ENCODE results near the gene CHST6. TPM values are rescaled to one million over a fixed set of nuclear protein-coding genes. Genes with fewer than 3 reads are reported as not detected.
"Not testable (repeated sequence)": the region's sequence is repeated elsewhere in the genome, so short reads cannot be mapped to it uniquely, and the experiment has no call there.

Gene CHST6
- polyA plus RNA-seq, 3 donors, result 1.1 to 1.2 (median 1.2) TPM

- DNase-seq, result no peak
These were observed 10.9 kb upstream of the CHST6 start for GRCh38 chr16:75506107-75506506.

GRCh38 chr16:75503801-75504200 is 8.6 kb upstream of the CHST6 start:
- DNase-seq, result no peak

- DNase-seq, result no peak
These were observed 7.8 kb upstream of the CHST6 start for GRCh38 chr16:75502916-75503605.

- DNase-seq, result not testable (repeated sequence)
These were observed 6.6 kb upstream of the CHST6 start for GRCh38 chr16:75501820-75502219.

- no peak for DNase-seq
These were observed 6.1 kb upstream of the CHST6 start for GRCh38 chr16:75501359-75501758.

GRCh38 chr16:75498605-75499322 is 3.5 kb upstream of the CHST6 start:
- not testable (repeated sequence) for DNase-seq

- no peak for DNase-seq
These were observed 2.3 kb upstream of the CHST6 start for GRCh38 chr16:75497558-75497957.

GRCh38 chr16:75494661-75495075 is 573 bp downstream of the CHST6 start:
- no peak for DNase-seq

- DNase-seq, result no peak
These were observed 1.1 kb downstream of the CHST6 start for GRCh38 chr16:75494184-75494583.

- DNase-seq, result no peak
These were observed 3.4 kb downstream of the CHST6 start for GRCh38 chr16:75491876-75492275.

- no peak for DNase-seq
These were observed 6.9 kb downstream of the CHST6 start for GRCh38 chr16:75488322-75488721.

GRCh38 chr16:75486676-75487313 is 8.4 kb downstream of the CHST6 start:
- no peak for DNase-seq

- no peak for DNase-seq
These were observed 9.1 kb downstream of the CHST6 start for GRCh38 chr16:75486014-75486675.

GRCh38 chr16:75485230-75486013 is 9.8 kb downstream of the CHST6 start:
- DNase-seq, result no peak

- DNase-seq, result no peak
These were observed 12.0 kb downstream of the CHST6 start for GRCh38 chr16:75483222-75483621.

GRCh38 chr16:75482434-75483205 is 12.6 kb downstream of the CHST6 start:
- DNase-seq, result no peak

- DNase-seq, result no peak
These were observed 13.8 kb downstream of the CHST6 start for GRCh38 chr16:75481475-75481874.

GRCh38 chr16:75479421-75479990 is 15.7 kb downstream of the CHST6 start:
- DNase-seq, result no peak

- DNase-seq, result no peak
These were observed 16.5 kb downstream of the CHST6 start for GRCh38 chr16:75478480-75479345.

Measured in renal pelvis (tissue), 4 donors.